ENCODE measurements around the gene A4GALT. TPM values are rescaled to one million over a fixed set of nuclear protein-coding genes. Genes with fewer than 3 reads are reported as not detected.
"Not testable (repeated sequence)": the region's sequence is repeated elsewhere in the genome, so short reads cannot be mapped to it uniquely, and the experiment has no call there.

Gene A4GALT
- total RNA-seq, 1 experiment from 2014 or later = 6.9 TPM

DNA sequence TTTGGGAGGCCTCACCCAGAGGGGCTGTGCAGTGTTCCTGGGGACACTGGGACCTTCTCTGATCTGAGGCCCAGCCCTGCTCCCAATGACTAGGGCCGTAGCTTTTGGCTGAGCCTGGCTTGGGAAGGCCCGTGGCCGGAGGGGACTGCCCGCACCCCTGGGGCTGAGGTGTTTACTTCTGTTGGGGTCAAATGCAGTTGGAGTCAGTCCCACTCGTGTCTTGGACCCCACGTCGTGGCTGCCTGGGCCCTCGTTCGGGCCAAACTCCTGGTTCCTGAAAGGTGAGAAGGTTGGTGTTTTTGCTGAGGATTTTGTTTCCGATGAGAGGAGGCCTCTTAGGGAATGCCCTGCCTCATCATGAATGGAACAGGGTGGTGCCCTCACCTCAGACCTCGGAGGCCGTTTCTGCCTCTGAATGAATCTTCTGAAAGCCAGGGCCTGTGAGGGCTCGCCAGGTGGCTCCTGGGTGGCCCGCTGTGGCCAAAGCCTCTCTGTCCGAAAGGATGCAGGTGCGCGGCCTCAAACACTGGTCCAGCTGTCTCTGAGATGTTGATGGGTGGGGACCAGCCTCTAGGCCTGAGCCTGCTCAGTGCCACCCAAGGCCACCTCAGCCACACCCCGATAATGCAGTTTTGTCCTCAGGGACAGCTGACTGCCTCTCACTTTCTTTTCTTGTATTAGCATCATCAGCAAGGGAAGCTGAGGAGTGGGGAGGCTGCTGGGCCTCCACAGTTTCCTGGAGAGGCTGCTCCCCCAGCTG is 40.3 kb upstream of the A4GALT start:
- Histone ChIP-seq H3K4me3 (ENCODE audit: low read depth in 2 of 2, low read length in 2 of 2) (no peak overlapping the region), H3K36me3 (ENCODE audit: control insufficient read depth, insufficient read depth, low read length) (no peaks in the 10 kb centered on the region), H3K27ac (ENCODE audit: low read length) (no peak overlapping the region), H3K4me1 (ENCODE audit: control insufficient read depth, insufficient read depth, low read length) (no peaks in the 10 kb centered on the region), H3K27me3 (ENCODE audit: control insufficient read depth, insufficient read depth, low read length) (no peaks in the 10 kb centered on the region), H3K9me3 (ENCODE audit: control insufficient read depth, insufficient read depth, low read depth, low read length) (no peaks in the 10 kb centered on the region)
- CTCF ChIA-PET = no interaction called here
- DNase-seq (ENCODE audit: low read depth, low spot score) (no peak), ATAC-seq (no peak)
- in situ Hi-C loops (cut with HindIII; ENCODE audit: low pct_unique_long_range_greater_than_20kb, low sequenced_read_pairs) (no loop called here), intact Hi-C loops (cut with micrococcal nuclease; ENCODE audit: unreplicated experiment) (no loop called here)
- POLR2A ChIA-PET = no interaction called here
- TF ChIP-seq TCF7L2 (IDR thresholded peaks at IDR 0.05; ENCODE audit: low read depth, low read length) (no peak), POLR2AphosphoS5 (IDR thresholded peaks at IDR 0.05; ENCODE audit: low read depth, low read length) (no peak), SIN3A (IDR thresholded peaks at IDR 0.05; ENCODE audit: borderline replicate concordance, insufficient read depth, low read depth, low read length) (no peak)
- TF ChIP-seq, protein P1, sequence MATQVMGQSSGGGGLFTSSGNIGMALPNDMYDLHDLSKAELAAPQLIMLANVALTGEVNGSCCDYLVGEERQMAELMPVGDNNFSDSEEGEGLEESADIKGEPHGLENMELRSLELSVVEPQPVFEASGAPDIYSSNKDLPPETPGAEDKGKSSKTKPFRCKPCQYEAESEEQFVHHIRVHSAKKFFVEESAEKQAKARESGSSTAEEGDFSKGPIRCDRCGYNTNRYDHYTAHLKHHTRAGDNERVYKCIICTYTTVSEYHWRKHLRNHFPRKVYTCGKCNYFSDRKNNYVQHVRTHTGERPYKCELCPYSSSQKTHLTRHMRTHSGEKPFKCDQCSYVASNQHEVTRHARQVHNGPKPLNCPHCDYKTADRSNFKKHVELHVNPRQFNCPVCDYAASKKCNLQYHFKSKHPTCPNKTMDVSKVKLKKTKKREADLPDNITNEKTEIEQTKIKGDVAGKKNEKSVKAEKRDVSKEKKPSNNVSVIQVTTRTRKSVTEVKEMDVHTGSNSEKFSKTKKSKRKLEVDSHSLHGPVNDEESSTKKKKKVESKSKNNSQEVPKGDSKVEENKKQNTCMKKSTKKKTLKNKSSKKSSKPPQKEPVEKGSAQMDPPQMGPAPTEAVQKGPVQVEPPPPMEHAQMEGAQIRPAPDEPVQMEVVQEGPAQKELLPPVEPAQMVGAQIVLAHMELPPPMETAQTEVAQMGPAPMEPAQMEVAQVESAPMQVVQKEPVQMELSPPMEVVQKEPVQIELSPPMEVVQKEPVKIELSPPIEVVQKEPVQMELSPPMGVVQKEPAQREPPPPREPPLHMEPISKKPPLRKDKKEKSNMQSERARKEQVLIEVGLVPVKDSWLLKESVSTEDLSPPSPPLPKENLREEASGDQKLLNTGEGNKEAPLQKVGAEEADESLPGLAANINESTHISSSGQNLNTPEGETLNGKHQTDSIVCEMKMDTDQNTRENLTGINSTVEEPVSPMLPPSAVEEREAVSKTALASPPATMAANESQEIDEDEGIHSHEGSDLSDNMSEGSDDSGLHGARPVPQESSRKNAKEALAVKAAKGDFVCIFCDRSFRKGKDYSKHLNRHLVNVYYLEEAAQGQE (IDR thresholded peaks at IDR 0.05; ENCODE audit: insufficient read depth in 1 of 2, low read depth in 2 of 2, low read length in 1 of 2) = no peak
- TF ChIP-seq, protein P2, sequence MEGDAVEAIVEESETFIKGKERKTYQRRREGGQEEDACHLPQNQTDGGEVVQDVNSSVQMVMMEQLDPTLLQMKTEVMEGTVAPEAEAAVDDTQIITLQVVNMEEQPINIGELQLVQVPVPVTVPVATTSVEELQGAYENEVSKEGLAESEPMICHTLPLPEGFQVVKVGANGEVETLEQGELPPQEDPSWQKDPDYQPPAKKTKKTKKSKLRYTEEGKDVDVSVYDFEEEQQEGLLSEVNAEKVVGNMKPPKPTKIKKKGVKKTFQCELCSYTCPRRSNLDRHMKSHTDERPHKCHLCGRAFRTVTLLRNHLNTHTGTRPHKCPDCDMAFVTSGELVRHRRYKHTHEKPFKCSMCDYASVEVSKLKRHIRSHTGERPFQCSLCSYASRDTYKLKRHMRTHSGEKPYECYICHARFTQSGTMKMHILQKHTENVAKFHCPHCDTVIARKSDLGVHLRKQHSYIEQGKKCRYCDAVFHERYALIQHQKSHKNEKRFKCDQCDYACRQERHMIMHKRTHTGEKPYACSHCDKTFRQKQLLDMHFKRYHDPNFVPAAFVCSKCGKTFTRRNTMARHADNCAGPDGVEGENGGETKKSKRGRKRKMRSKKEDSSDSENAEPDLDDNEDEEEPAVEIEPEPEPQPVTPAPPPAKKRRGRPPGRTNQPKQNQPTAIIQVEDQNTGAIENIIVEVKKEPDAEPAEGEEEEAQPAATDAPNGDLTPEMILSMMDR (IDR thresholded peaks at IDR 0.05) = no peak
- BruUV-seq (replicated peaks) = no TSS peak

DNA sequence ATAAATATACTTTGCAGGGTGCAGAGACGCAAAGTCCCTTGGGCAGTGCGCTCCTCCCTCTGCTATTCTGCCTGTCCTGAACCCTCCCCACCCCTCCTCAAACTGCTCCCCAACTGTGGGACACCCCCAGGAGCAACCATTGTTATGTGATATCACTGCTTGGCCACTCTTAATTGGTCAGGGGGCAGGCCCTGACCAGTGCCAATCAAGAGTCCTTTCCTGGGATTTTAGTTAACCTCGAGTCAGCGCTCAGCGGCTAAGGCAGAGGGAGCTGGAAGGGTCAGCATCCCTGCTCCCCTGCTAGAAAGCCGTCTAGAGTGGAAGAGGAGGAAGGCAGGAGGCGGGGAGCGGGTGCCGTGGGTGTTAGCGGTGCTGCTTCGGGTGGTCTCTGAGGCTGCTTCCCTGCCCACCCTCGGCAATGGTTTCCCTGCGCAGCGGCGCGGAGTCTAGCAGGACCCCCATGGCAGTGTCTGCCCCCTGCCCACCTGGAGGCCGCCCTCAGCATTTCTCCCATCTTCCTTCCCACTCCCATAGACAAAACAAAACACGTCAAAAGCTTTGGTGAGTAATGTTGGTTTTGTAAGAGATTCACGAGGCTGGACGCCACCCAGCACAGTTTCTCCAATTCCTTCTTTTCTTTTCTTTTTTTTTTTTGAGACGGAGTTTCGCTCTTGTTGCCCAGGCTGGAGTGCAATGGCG is 38.4 kb upstream of the A4GALT start:
- ATAC-seq (no peak), DNase-seq (ENCODE audit: low read depth, low spot score) (no peak)
- ChIA-PET POLR2A (no interaction called here), CTCF (no interaction called here)
- peaks cover 3% of the 10 kb centered on the region for H3K4me1 ChIP-seq (ENCODE audit: control insufficient read depth, insufficient read depth, low read length)
- in situ Hi-C loops (cut with HindIII; ENCODE audit: low pct_unique_long_range_greater_than_20kb, low sequenced_read_pairs) = no loop called here
- H3K27ac ChIP-seq (ENCODE audit: low read length) = no peak overlapping the region
- intact Hi-C loops (cut with micrococcal nuclease; ENCODE audit: unreplicated experiment) = no loop called here
- H3K36me3 ChIP-seq (ENCODE audit: control insufficient read depth, insufficient read depth, low read length) = no peaks in the 10 kb centered on the region
- no peaks in the 10 kb centered on the region for H3K27me3 ChIP-seq (ENCODE audit: control insufficient read depth, insufficient read depth, low read length)
- no TSS peak for BruUV-seq (replicated peaks)
- H3K9me3 ChIP-seq (ENCODE audit: control insufficient read depth, insufficient read depth, low read depth, low read length) = no peaks in the 10 kb centered on the region
- no peak for TF ChIP-seq SIN3A (IDR thresholded peaks at IDR 0.05; ENCODE audit: borderline replicate concordance, insufficient read depth, low read depth, low read length)
- TF ChIP-seq, protein P1 (IDR thresholded peaks at IDR 0.05; ENCODE audit: insufficient read depth in 1 of 2, low read depth in 2 of 2, low read length in 1 of 2) = no peak
- TF ChIP-seq POLR2AphosphoS5 (IDR thresholded peaks at IDR 0.05; ENCODE audit: low read depth, low read length) = no peak
- TF ChIP-seq TCF7L2 (IDR thresholded peaks at IDR 0.05; ENCODE audit: low read depth, low read length) = no peak
- TF ChIP-seq, protein P2 (IDR thresholded peaks at IDR 0.05) = no peak
- H3K4me3 ChIP-seq (ENCODE audit: low read depth in 2 of 2, low read length in 2 of 2) = no peak overlapping the region

DNA sequence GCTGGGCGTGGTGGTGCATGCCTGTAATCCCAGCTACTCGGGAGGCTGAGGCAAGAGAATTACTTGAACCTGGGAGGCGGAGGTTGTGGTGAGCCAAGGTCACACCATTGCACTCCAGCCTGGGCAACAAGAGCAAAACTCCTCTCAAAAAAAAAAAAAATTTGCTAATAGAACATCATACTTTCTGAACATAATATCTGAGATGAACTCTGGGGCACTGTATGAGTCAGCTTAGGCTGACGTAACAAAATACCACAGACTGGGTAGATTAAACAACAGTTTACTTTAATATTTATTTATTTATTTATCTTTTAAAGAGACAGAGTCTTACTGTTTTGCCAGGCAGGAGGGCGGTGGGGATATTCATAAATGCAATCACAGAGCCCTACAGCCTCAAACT is 34.9 kb upstream of the A4GALT start:
- CTCF ChIA-PET; H3K4me1 ChIP-seq (ENCODE audit: control insufficient read depth, insufficient read depth, low read length); DNase-seq (ENCODE audit: low read depth, low spot score); H3K27me3 ChIP-seq (ENCODE audit: control insufficient read depth, insufficient read depth, low read length); intact Hi-C loops (cut with micrococcal nuclease; ENCODE audit: unreplicated experiment); H3K4me3 ChIP-seq (ENCODE audit: low read depth in 2 of 2, low read length in 2 of 2); H3K27ac ChIP-seq (ENCODE audit: low read length); H3K9me3 ChIP-seq (ENCODE audit: control insufficient read depth, insufficient read depth, low read depth, low read length); in situ Hi-C loops (cut with HindIII; ENCODE audit: low pct_unique_long_range_greater_than_20kb, low sequenced_read_pairs); H3K36me3 ChIP-seq (ENCODE audit: control insufficient read depth, insufficient read depth, low read length); BruUV-seq (replicated peaks): not testable (repeated sequence)
- POLR2A ChIA-PET = interaction anchor here (0.7 kb wide), 1 partner anchor 132 kb away, joined by 5 read pairs; no protein-coding TSS in a partner anchor
- ATAC-seq = 0 out of 2 replicates have a peak, but pooled peaks have one; percentile 54
